ENCODE data around the gene RICTOR.

GRCh38 chr5:39073767-39074016, 507 bp downstream of the RICTOR start:
- no peak for TF ChIP-seq CTCF (conservative IDR thresholded peaks at IDR 0.05 in 1 of 2, IDR thresholded peaks at IDR 0.05 in 1 of 2; ENCODE audit: low read depth in 1 of 2, low read length in 2 of 2)
- TF ChIP-seq EZH2 (IDR thresholded peaks at IDR 0.05; ENCODE audit: low read length, missing control alignments): no peak
